ENCODE data around the gene RAB3A.

Gene RAB3A

DNA sequence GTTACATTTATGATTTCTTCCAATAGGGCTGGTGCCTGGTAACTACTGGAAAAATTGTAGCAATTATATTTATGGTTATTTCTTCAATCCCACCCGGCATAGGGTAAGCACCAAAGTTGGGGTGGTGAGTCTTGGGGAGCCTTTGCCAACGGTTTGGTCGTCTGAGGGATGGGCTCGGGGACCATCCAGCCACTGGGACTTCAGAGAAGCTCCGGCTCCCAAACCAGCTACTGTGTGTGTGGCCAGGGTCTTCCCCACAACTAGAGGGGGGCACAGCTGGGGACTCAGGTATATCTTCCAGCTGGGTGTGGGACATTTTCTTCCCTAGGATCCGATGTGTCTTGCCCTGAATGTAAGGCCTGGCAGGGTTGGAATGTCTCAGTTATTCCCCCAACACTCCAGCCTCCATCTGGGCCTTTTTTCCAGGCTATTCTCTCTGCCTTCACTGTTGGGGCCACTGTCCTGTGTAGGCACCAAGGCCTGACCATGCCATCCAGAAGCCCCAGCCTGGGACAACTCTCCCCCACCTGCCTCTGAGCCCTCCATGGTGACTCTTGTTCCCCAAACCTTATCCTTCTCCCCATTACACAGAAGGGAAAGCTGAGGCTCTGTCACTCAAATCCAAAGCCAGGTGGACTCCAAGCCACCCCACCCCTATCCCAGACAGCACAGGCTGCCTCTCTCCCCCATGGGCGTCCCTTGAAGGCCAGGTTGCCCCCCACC, 31.4 kb downstream of the RAB3A start:
- no peak for TF ChIP-seq NFIC (IDR thresholded peaks at IDR 0.05)
- no peak for TF ChIP-seq FOXM1 (IDR thresholded peaks at IDR 0.05; ENCODE audit: borderline replicate concordance, low read depth)
- no peak for TF ChIP-seq EP300 (IDR thresholded peaks at IDR 0.05; ENCODE audit: borderline replicate concordance)
- no peak for TF ChIP-seq MAX (IDR thresholded peaks at IDR 0.05)
- TF ChIP-seq RAD21 (IDR thresholded peaks at IDR 0.05; ENCODE audit: low read depth) = no peak
- TF ChIP-seq TEAD4 (IDR thresholded peaks at IDR 0.05) = no peak
- TF ChIP-seq TCF12 (IDR thresholded peaks at IDR 0.05; ENCODE audit: low read depth) = no peak
- no peak for TF ChIP-seq REST (IDR thresholded peaks at IDR 0.05; ENCODE audit: low read depth)
- TF ChIP-seq YY1 (IDR thresholded peaks at IDR 0.05; ENCODE audit: low read depth) = no peak
- no peak for TF ChIP-seq EGR1 (IDR thresholded peaks at IDR 0.05)

GRCh38 chr19:18171605-18172327, 32.1 kb downstream of the RAB3A start:
- TF ChIP-seq CEBPB (IDR thresholded peaks at IDR 0.05) (no peak), NFIC (IDR thresholded peaks at IDR 0.05) (peak; percentile 40), YY1 (IDR thresholded peaks at IDR 0.05; ENCODE audit: low read depth) (no peak), EP300 (IDR thresholded peaks at IDR 0.05; ENCODE audit: borderline replicate concordance) (no peak), RAD21 (IDR thresholded peaks at IDR 0.05; ENCODE audit: low read depth) (no peak), MAX (IDR thresholded peaks at IDR 0.05) (no peak), TCF12 (IDR thresholded peaks at IDR 0.05; ENCODE audit: low read depth) (no peak)
- TF ChIP-seq, protein P1, sequence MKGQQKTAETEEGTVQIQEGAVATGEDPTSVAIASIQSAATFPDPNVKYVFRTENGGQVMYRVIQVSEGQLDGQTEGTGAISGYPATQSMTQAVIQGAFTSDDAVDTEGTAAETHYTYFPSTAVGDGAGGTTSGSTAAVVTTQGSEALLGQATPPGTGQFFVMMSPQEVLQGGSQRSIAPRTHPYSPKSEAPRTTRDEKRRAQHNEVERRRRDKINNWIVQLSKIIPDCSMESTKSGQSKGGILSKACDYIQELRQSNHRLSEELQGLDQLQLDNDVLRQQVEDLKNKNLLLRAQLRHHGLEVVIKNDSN (IDR thresholded peaks at IDR 0.05) = no peak

- no peak for TF ChIP-seq MAX (IDR thresholded peaks at IDR 0.05)
- no peak for TF ChIP-seq YY1 (IDR thresholded peaks at IDR 0.05; ENCODE audit: low read depth)
- TF ChIP-seq ZBTB7A (IDR thresholded peaks at IDR 0.05; ENCODE audit: low read depth) = no peak
- TF ChIP-seq NFIC (IDR thresholded peaks at IDR 0.05) = no peak
- TF ChIP-seq CREB1 (IDR thresholded peaks at IDR 0.05; ENCODE audit: low read depth) = no peak
- TF ChIP-seq FOXM1 (IDR thresholded peaks at IDR 0.05; ENCODE audit: borderline replicate concordance, low read depth) = no peak
- no peak for TF ChIP-seq TEAD4 (IDR thresholded peaks at IDR 0.05)
Measured at GRCh38 chr19:18170714-18171255, 33.1 kb downstream of the RAB3A start.

DNA sequence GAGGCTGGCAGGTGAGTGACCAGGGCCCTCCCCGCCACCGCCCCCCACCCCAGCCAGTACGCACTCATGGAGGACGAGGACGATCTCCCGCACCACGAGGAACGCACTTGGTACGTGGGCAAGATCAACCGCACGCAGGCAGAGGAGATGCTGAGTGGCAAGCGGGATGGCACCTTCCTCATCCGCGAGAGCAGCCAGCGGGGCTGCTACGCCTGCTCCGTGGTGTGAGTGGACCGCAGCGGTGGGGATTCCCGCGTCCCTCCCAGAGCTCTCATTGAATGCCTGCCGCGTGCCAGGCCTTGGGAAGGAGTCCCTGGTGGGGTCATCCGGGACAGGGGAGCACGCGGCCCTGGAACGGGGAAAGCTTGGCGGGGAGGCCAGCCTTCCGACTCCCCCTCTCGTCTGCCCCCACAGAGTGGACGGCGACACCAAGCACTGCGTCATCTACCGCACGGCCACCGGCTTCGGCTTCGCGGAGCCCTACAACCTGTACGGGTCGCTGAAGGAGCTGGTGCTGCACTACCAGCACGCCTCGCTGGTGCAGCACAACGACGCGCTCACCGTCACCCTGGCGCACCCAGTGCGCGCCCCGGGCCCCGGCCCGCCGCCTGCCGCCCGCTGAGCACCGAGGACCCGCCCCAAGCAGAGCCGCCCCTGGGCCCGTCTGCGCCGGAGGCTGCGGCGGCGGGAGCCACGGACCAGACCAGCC, 35.0 kb downstream of the RAB3A start:
- TF ChIP-seq ZBTB7A (IDR thresholded peaks at IDR 0.05; ENCODE audit: low read depth) (no peak), NFIC (IDR thresholded peaks at IDR 0.05) (no peak), TCF12 (IDR thresholded peaks at IDR 0.05; ENCODE audit: low read depth) (no peak), RAD21 (IDR thresholded peaks at IDR 0.05; ENCODE audit: low read depth) (no peak), FOXM1 (IDR thresholded peaks at IDR 0.05; ENCODE audit: borderline replicate concordance, low read depth) (no peak), EGR1 (IDR thresholded peaks at IDR 0.05) (no peak), YY1 (IDR thresholded peaks at IDR 0.05; ENCODE audit: low read depth) (no peak), CEBPB (IDR thresholded peaks at IDR 0.05) (no peak), TAF1 (IDR thresholded peaks at IDR 0.05; ENCODE audit: low read depth) (no peak), MAX (IDR thresholded peaks at IDR 0.05) (no peak), EP300 (IDR thresholded peaks at IDR 0.05; ENCODE audit: borderline replicate concordance) (no peak), CREB1 (IDR thresholded peaks at IDR 0.05; ENCODE audit: low read depth) (no peak), REST (IDR thresholded peaks at IDR 0.05; ENCODE audit: low read depth) (no peak), TEAD4 (IDR thresholded peaks at IDR 0.05) (no peak)
- TF ChIP-seq, protein P1 (IDR thresholded peaks at IDR 0.05) = no peak

Data from Ishikawa (cell line).